NOMO-1 treated with dmso at 0.1 percent for 144 hours (cell line): ENCODE results near the gene TTLL12.

Experiments
- DNase-seq: peaks from one replicate; lab custom pipeline; 2025; ENCODE audit not compliant: unreplicated experiment; lab: John Stamatoyannopoulos, UW

Gene TTLL12

GRCh38 chr22:43200555-43200954, 13.6 kb upstream of the TTLL12 start:
- no peak for DNase-seq

DNA sequence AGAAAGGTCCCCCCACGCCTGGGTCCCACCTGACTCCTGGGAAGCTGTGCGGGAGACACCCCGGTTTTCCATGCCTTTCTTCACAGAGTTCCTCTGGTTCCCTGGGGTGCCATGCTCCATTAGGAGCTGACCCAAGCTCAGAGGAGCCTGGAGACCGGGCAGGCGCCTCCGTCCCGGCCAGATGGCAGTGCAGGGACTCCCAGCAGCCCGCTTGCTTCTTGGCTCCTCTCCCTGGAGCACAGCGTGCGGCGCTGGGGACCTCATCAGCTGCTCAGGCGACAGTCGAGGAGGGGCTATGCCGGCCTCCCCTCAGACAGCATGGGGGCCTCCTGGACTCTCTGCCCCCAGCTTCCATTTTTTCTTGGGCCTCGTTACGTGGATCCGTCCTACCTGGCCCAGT, 13.1 kb upstream of the TTLL12 start:
- no peak for DNase-seq

GRCh38 chr22:43199541-43199940, 12.6 kb upstream of the TTLL12 start:
- no peak for DNase-seq

DNA sequence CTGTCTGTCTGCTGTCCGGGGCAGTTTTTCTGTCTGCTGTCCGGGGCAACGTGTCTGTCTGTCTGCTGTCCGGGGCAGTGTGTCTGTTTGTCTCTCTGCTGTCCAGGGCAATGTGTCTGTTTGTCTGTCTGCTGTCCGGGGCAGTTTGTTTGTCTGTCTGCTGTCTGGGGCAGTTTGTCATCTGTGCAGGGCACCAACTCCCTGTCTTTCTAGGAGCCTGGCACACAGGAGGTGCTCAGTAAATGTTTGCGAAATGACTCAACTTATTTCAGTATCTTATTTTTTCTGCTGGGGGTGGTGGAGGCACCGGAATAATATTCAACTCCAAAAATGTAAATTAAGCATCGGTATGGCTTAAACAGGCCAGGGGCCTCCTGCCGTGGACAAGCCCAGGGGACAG, 12.0 kb upstream of the TTLL12 start:
- no peak for DNase-seq

DNA sequence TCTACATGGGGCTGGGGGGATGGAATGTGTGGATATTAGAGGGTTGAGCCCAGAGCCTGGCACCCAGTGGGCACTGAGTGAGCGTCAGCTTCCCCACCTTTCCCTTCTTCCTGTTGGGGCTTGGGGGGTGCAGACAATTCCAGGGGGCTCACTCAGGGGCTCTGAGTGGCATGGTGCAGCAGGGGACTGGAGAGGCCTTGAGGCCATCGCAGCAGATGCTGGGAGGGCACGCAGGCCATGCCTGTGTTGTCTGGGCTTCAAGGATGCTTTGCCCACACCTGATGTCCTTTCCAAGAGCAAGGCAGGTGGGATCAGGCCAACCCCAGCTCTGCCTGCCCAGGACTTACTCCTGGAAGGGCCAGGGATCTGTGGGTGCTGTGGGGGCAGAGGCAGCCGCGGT, 11.2 kb upstream of the TTLL12 start:
- no peak for DNase-seq

DNA sequence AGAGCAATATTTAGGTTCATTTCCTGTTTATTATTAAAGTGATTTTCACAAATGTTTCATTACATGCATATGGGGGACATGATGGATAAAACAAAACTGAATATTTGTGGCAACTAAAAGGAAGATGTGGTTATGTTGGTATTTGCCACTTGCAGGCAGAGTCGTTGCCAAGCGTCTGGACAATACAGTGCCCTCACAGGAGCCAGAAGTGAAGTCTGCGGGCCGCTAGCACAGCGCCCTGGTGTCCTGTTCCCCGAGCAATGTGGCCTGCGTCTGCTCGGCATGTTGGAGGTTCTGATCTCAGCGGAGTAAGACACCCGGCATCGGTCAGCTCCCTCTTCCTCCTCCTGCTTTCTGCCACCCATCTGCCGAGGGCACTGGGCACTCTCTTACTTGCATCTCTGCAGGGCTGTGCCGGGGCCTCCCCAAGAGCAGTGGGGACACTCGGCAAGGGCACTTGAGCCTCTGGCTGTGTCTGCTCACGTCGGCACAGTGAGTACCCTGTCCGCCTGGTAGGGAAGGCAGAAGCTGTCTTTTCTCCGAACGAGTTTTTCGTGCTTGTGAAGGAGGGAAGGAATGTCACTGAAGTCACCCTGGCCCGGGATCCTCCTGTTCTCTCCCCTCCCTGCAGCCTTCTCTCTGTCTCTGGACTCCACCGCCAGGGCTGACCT, 10.5 kb upstream of the TTLL12 start:
- no peak for DNase-seq

GRCh38 chr22:43191831-43192230, 4.9 kb upstream of the TTLL12 start:
- no peak for DNase-seq

- no peak for DNase-seq
Observed at GRCh38 chr22:43188829-43189545, 2.1 kb upstream of the TTLL12 start.

- DNase-seq = peak; percentile 89
Observed at GRCh38 chr22:43187171-43188099, 501 bp upstream of the TTLL12 start.

- DNase-seq = no peak
Observed at GRCh38 chr22:43185860-43186261, 1.1 kb downstream of the TTLL12 start.

DNA sequence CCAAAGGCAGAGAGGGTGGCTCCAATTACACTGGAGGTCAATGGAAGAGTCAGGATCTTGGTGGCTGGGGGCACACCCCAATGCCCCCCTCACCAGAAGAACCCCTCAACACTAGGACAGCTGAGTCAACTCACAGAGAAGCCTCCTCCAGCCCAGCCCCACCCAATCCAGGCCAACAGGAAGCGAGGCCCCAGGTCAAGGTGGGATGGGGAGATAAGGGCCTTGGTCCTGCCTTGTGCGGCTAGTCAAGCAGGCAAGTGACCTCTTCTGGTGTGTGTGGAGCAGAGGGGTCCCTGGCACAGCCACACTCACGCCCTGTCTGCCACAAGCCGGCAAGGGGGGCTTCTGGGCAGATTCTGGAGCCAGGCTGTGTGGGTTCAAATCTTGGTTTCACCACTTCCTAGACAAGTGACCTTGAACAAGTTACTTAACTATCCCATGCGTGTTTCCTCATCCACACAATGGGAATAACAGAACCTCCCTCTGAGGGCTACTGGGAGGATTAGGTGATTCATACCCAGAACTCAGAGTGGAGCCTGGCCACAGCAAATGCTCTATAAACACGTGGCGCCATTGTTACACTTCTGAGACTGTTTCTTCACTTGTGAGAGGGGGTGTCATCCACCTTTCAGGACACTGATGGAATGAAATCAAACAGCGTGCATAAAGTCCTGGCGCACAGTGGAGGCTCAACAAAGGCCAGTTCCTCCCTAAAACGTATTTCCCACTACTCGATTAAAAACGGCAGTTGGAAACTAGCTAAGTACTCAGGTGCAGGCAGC, 3.2 kb downstream of the TTLL12 start:
- DNase-seq = no peak

GRCh38 chr22:43182726-43183125, 4.2 kb downstream of the TTLL12 start:
- no peak for DNase-seq

GRCh38 chr22:43182118-43182517, 4.8 kb downstream of the TTLL12 start:
- no peak for DNase-seq

- no peak for DNase-seq
Observed at GRCh38 chr22:43181321-43182076, 5.4 kb downstream of the TTLL12 start.

GRCh38 chr22:43180670-43181069, 6.3 kb downstream of the TTLL12 start:
- no peak for DNase-seq

GRCh38 chr22:43179911-43180195, 7.1 kb downstream of the TTLL12 start:
- DNase-seq = no peak

DNA sequence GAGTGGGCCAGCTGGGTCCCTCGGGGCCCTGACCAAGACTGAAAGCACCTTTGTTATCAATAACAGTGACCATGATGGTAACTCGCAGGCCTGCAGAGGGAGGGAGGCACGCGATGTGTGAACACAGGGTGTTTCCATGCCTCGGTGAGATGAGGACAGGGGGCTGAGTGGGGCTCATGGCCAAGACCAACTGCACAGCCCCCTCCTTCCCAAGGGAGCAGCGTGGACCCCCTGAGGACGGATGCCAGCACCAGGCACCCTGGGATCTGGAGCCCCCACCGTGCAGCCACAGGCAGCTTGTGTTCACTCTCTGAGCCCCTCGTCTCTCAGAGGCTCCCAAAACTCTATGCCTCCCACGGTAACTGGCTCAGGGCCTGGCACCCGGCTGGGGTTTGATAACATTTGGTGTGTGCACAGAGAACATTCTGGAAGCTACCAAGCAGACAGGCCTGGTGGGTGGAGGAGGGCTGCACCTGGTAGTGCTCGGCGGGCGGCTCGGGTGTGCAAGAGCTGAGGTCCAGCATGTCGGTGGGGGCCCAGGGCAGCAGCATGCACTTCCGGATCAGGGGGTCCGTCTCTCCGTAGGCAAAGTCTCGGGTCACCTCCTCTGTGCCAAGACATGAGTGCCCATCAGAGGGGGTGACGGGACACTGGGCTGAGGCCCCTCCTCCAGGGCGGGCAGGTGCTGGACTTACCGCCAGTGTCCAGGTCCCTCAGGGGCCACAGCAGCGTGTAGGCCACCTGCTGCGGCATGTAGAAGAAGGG, 7.6 kb downstream of the TTLL12 start:
- DNase-seq = no peak

DNA sequence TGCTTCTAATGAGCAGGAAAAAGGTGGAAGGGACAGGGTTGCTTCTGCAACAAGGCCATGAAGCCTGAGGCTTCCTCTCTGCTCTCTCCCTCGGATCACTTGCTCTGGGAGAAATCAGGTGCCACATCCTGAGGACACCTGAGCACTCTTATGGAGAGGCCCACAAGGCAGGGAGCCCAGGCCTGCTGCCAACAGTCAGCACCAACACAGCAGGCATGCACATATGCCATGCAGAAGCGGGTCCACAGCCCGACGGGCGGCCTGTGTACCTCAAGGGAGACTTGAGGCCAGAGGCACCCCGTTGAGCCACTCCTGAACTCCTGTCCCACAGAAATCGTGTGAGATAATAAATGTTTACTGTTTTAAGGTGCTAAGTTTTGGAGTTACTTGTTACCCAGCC, 9.5 kb downstream of the TTLL12 start:
- no peak for DNase-seq

DNA sequence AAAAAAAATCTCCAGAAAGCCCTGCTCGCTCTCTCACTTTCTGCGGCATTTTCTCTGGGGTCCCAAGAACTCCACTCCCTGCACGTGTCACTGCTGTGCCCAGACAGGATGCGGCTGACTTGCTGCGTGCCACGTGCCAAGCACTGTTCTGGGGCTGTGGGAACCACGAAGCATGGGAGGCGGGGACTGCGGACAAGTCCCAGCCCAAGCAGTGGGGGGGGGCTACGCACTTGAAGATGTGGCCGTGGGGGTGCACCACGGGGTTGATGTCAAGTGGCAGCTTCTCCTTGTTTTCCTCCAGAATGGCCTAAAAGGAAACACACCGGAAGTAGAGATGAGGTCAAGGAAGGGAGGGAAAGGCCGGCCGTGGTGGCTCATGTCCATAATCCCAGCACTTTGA, 10.8 kb downstream of the TTLL12 start:
- no peak for DNase-seq
